GM19324 (cell line): Measurements from ENCODE around the gene PARP12.

Source experiments
- ATAC-seq: cut with Tn5 transposase; IDR thresholded peaks from one replicate; pipeline ENCODE4 v1.9.1; 2021; ENCODE audit warnings: mild to moderate bottlenecking, moderate library complexity; ENCODE audit not compliant: unreplicated experiment, low FRiP score

The PARP12 gene

DNA sequence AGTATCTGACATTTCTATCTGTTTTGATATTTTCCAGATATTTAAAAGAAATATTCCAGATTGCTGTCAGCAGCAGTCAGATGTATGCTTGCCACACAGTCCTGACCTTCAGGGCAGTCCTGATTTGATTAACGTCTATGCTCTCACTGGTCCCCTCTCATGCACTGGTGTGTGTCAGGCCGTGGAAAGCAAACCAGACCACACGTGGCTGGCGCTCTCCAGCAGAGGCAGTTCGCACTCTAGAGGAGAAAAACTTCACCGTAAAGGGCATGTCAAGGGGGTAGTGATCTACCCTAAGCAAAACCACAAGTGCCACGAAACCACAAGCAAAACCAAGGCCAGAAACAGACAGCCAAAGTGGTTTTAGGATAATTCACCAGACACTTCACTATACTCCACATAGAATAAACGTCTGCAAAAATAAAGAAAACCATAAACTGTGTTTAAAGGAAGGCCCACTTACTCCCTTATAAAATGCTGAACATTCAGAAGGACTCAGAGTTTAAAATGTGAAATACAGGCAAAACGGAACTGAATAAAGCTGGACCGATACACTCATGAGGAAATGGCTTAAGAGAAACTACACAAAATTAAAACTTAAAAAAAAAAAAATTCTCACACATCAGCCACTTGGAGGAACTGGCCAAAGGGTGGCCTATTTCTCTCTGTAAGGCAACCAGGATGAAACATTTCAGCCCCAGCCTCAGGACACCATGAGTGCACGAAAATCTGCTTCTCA is 26.4 kb downstream of the PARP12 start:
- no peak for ATAC-seq

DNA sequence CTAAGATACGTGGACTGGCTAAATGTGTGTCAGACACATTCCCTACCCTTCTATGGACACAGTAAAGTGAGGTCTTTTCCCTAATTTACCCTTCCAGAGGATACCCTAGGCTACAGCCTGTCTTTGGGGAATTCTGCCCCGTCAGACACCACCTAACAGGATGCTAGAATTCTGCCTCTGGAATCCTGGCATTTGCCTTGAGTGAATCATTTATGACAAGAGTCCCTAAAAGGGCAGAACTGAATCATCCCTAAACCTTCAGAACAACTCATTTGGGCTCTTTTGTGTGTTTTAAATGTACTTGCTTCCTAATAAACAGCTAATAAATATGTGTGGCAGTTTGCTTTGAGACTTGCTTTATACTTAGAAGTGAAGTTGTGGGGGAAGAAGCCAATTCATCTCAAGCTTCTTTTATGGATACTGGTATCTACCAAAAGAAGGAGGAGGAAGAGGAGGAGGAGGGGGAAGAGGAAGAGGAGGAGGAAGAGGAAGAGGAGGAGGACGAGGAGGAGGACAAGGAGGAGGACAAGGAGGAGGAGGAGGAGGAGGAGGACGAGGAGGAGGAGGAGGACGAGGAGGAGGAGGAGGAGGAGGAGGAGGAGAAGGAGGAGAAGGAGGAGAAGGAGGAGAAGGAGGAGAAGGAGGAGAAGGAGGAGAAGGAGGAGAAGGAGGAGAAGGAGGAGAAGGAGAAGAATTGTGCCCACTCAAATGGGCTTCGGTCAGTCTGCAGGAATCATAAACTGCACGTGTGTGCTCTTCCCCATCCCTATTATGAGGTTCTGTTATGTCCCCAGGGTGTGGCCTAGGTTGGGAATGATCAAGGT is 27.1 kb downstream of the PARP12 start:
- ATAC-seq: no peak

DNA sequence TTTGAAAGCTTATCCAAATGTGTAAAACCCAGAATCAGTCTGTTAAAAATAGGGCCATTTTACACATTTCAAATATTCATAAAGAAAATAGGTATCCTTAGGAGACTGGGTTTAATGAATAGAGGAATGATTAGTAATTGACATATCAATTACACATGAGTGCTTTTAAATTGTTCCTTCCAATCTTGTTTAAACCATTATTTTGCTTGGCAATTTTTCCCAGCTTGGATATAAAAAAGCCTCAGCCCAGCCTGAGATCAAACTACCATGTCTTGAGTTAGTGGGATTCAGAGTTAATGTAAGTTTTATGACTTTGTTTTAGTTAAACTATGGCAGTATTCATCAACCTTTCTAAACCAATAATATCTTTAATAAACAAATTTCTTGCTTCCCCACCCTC is 28.3 kb downstream of the PARP12 start:
- no peak for ATAC-seq

DNA sequence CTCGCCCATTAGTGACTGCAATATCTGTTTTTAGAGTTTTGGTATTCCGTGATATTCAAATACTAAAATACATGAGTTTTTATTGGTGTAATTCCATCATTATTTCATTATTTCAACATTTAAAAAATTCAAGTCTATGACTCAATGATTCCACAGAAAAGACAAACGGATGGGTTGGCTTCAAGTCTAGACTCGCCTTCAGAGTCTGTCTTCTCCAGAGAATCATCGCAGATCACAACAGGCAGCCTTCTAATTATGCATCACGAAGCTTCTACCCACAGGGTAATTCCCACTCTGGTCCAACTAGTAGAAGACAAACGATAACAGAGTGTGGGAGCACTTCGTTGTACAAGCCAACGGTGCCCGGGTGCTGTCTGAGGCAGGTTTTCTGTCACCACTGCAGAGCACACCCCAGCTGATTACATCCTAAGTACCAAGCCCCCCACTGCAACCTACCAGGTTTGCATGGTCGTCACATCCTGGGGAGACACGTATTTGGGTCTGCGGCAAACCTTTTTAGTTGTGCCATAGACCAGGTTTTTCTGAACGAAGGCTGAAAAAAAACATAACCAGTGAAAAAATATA is 28.9 kb downstream of the PARP12 start:
- ATAC-seq: no peak

DNA sequence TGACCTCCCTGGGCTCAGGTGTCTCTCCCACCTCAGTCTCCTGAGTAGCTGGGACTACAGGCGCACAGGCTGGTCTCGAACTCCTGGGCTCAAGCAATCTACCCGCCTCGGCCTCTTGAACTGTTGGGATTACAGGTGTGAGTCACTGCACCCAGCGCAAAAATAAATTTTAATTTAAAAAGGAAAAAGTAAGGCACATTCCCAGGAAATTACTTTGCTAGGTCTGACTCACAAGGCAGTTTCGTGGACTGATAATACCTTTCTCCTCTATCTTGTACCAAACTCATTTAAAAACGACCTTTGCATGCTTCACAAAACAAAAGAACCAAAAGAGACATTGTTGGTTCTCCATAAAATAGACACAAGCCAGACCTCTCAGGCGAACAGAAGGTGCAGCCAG is 29.7 kb downstream of the PARP12 start:
- no peak for ATAC-seq

DNA sequence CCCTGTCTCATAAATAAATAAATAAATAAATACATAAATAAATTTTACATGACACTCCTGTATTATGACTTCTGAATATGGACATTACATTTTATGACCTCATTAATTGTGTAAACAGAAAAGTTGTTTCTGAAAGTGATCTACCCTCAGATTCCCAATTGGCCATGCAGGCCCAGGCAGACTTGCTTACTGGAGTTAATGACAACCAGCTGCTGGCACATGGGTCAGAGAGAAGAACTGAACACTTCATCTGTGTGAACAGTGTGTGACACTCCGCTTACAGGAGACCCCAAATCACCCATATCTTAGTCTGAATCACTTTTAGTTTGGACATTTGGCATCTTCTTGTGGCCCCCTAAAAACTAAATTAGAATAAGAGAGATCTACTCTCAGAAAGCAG is 31.4 kb downstream of the PARP12 start:
- no peak for ATAC-seq

DNA sequence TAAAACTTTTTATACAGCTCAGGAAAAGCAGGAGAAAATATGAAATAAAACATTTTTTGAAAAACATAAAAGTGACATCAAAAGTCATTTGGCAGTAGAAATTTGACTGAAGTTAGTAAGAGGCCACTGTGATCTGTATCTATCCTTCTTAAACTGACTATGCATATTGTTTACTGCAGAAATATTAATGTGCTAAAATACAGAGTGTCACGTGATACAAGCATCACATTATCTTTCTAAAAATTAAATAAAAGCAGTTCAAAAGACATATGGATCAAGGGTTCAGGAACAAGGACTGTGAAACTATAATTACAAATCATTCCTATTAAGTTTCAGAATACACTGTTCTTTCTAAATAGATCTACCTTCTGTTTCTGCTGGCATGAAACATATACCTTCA is 33.7 kb downstream of the PARP12 start:
- no peak for ATAC-seq

DNA sequence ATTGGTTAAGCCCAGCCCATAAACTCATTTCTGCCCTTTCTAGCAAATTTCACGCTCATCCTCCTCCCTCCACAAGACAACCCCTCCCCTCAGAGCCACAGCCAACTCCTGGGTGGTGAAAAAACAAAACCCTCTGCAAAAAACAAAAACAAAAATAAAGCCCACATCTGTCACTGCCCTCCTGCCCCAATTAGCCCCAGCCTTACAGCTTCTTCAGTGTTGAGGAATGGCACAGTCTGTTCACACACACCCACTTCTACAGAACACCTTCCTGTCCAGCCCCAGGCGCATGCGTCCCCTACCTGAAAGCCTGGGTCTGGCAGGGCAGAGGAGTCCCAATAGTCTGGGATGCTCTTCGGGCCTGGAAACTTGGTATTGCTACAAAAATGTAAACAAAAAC is 34.4 kb downstream of the PARP12 start:
- no peak for ATAC-seq

DNA sequence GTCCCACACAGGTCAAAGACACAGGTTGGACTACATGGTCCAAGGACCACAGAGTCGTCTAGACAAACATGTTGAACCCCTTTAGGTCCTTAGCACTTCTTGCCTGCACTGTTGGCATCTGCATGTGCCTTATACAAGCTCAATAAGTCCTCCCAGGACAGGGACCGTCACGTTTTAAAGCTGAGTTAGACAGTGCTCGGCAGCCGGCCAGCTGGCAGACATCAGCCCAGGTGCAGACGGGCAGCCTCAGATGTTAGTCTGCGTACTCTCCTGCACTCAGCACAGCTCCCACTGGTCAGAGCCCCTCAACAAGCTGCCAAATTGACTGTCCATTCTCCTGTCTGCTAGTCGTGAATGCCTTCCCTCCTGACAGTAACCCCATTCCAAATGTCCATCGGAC is 34.9 kb downstream of the PARP12 start:
- ATAC-seq: no peak

DNA sequence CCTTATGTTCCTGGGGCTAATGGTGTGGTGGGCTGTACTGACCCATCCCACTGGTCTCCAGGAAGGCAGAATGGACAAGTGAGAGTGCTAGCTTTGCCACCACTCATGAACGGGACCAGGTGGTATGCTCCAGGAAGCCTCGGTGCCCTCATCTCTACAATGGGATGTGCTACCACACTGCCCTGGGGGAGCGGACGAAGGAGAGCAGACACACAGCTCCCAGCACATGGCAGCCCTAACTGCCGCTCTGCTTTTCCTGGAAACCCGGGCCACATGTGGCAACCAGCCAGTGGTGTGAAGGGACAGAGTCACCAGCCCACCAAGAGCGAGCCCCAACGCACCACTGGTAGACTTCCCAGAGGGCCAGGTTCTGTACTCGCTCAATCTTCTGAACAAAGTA is 35.8 kb downstream of the PARP12 start:
- no peak for ATAC-seq

DNA sequence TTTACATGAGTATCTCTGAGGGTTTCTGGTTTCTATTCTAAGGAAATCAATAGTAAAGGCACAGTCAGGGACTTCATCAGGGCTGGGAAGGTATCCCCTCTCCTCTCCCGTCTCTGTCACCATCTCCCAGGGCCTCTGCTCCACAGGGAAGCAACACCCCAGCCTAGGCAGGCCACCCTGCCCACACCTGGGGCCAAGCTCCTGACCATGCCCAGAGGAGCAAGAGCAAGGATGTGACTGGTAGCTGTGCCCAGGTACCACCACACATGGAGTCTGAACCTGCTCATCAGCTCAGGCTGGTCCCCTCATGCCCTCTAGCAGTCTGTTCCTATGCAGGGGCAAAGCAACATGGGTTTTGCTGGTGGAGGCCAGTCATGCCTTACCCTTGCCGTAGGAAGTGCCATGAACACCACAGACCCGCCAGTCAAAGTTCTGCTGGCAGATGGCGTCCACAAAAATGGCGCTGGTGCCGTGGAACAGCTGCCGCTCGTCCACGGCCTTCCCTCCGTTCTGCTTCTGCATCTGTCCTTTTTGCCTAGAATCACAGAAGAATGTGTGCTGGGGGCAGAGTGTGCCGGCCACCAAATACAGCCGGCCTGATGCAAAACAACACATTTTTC is 36.8 kb downstream of the PARP12 start:
- no peak for ATAC-seq

DNA sequence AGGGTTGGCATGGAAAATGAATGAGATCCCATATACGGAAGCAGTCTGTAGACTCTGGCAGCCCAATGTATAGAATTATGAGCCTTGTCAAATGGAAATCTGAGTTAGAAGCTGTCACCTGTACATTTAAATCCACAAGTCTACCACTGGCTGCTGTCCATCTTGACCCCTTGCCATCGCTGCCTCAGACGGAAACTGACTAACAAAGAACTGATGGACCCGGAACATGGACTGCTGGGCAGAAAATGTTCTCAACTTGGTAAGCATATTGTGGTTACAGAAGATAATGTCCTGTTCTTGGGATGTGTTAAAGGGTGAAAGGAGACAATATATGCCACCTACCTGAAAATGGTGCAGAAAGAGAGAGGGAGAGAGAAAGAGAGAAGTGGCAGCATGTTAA is 37.5 kb downstream of the PARP12 start:
- no peak for ATAC-seq

DNA sequence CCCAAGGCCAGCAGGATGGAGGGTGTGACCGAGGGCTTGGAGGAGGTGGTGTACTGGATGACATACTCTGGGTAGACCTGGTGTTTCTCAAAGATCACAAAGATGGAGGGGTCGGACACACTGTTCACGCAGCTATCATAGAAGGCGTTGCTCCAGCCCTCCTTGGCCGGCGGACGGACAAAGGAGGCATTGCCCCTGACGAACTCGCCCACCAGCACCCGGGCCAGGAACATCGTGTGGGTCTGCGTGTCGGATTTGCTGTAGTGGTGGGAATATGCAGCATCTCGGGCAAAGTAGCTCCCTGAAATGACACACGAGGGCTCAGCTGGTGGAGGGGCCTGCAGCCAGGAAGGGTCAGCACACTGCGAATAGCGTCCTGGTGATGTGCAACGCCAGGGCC is 38.2 kb downstream of the PARP12 start:
- ATAC-seq: no peak

DNA sequence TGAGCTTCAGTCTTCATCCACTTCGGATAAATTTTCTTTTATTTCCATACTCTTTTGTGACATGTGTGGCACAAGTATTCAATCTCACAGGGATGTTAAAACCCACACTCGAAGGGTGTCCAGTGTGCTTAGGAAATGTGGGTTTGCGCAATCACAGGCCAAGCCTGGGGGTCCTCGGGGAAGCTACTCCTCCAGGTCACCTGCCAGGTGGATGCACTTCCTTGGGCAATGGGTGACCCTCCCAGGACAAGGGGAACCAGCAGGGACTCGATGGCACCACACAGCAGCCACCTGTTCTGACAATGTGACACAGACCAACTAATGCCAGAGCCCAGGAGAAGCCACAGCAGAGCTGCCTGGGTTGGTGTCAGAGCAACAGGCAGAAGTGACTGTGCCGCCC is 39.0 kb downstream of the PARP12 start:
- no peak for ATAC-seq

DNA sequence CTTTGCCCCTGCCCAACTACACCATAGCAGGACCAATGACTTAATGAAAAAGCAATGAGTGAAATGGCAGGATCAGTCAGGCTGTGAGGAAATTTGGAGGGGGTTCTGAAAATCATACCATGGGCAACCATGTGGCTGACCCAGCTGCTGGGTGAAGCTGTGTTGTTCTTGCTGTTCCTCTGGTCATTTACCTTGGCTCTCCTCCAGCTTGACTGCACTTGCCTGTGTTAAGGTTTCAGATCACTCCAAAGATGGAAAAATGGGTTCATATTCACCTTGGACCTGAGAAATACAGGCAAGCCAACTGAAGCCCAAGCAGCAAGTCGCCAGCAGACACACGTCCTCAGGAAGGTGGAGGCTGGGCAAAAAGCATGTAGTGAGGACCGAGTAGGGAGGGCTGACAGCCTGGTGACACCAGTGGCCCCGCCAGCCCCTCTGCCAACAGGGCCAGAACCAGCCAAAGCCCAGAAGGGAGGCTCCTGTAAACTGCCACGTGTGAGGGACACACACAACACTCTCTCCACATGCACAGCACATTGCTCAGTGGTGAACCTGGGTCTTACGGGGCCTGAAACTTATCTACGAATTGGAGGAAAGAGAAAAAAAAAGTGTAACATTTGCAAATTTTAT is 40.1 kb downstream of the PARP12 start:
- ATAC-seq: no peak

DNA sequence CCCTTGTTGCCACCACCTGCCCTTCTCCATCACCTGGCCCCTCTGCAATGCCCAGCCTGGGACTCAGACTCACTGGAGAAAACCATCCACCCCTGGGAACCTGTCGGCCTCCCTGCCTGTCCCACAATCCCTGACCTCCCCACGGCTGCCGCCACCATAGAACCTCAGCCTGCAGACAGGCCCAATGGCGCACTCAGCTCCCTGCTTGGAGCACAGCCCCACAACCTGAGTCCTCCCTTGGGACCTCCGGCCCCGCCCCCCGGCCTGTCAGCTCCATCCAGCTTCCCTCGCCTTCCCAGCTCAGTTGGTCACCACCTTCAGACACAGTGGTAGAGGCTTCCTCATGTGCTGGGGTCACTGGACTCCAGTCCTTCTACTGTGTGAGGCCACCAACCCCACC is 41.1 kb downstream of the PARP12 start:
- no peak for ATAC-seq

DNA sequence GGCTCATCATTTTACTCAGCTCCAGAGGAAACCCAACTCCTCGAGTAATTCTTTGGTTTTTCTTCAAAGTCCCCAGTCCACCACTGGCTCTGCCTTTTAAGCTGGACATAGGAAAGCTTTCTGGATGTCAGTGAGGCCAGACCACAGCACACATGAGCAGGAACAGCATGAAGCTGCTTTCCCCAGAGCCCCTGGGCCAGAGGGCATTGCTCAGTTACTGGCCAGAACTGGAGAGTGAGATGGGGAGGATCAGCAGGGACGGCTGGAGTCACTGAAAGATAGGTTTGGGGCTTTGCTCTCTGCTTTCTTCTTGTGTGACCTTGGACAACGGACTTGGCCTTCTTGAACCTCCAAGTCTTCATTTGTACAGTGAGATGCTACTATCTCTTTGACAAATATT is 43.1 kb downstream of the PARP12 start:
- ATAC-seq: no peak

DNA sequence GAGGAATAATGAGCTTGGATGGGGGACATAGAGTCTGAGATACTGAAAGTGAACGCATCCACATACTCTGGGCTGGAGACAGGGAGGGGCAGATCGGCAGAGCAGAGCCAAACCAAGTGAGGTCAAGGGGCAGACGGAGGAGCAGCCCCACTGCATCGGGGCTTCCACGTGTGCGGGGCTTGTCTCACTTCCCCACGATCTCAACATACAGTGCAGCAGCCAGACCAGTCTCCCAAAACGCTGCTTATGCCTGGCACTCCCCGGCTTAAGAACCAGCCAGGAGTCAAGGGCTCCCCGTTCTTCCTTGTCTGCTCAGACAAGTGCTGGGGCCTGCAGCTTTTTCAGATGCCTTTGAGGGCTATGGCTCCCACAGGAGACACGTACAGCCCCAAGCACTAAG is 43.6 kb downstream of the PARP12 start:
- no peak for ATAC-seq

DNA sequence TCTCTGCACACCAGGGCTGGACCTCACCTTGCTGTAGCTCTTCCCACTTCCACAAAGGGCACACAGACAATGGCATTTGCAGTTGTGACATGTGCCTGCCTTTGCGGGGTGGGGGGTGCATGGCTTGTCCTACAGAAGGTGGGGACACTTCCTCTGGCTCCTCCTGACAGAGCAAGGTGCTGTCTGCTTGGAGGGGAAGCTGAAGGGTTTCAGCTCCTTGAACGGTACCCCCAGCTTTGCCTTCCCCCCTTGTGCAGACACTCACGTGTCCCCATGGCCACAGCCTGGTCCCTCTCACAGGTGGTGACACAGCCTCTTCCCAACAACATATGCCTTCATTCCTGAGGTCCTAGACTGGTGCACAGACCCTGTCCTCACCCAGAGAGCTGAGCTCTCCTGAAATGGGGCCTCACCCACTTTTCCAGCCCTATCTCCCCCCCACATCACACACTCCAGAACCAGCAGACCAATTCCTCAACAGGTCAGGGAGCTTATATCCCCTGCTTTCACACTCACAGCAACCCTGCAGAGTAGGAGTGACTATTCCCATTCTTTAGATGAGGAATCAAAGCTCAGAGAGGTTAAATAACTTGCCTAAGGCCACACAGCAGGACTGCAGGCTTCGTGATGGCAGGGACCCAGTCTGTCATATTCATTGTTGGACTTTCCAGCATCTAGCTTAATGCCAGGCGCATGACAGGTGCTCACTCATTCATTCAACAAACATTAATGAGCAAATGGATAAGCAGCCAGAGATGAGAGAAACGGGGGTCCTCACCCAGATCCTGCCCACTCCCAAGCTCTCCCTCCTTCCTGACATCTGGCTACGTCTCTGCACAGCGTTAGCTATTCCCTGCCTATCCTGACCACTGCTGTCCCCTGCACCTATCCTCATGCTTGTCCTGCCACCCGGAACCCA is 44.4 kb downstream of the PARP12 start:
- ATAC-seq: no peak

DNA sequence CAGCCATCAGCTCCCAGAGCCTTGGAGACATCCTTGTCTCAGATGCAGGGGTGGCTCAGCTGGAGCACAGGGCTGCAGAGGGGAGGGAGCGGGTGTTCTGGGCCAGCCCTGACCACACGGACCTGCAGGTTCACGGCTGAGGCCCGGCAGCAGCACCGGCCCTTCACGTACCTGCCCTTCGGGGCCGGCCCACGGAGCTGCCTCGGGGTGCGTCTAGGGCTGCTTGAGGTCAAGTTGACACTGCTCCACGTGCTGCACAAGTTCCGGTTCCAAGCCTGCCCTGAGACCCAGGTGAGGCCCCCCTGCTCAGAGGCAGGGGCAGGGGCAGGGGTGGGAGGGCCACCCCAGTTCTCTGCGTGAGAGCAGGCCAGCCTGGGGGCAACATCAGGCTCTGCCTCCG is 45.2 kb downstream of the PARP12 start:
- no peak for ATAC-seq
